T-cell (primary cell): Measurements from ENCODE around the gene MAPK8. TPM values are rescaled to one million over a fixed set of nuclear protein-coding genes. Genes with fewer than 3 reads are reported as not detected.

Experiments used
- ATAC-seq, 4 experiments: fragments of 200-7000 bp in 3 of 4; fragments of 150-1000 bp in 1 of 4; cut with Tn5 transposase; replicated peaks in 1 of 4; 1 replicate in 3 of 4; 2 replicates in 1 of 4; pipeline ENCODE4 v1.10.0; 2021; ENCODE audit warnings: moderate library complexity in 3 of 4, mild to moderate bottlenecking in 2 of 4, moderate number of reproducible peaks in 1 of 4
- CTCF ChIA-PET, 2 donors: fragments of 300-600 bp; sonication (Branson Sonifier 250); formaldehyde crosslinking; loops; one replicate each; lab custom pipeline; 2022; ENCODE audit warnings: antibody characterized with exemption in 2 of 2; lab: Charles Lee
- POLR2A ChIA-PET, 2 donors: fragments of 300-600 bp; sonication (Branson Sonifier 250); formaldehyde crosslinking; loops; one replicate each; lab custom pipeline; 2022; ENCODE audit warnings: antibody characterized with exemption in 2 of 2; lab: Charles Lee
- DNase-seq, 35 experiments: peaks; one replicate each; pipeline versions ENCODE4 v3.0.0 to v3.0.0-alpha.2; 2013 to 2023
- H3K27ac ChIP-seq: one replicate; pipeline ENCODE4 v1.5.1; 2013; ENCODE audit warnings: low read length
- H3K27me3 ChIP-seq, 2 experiments: replicated peaks in 1 of 2; 1 replicate in 1 of 2; 2 replicates in 1 of 2; pipeline versions ENCODE4 v1.6.1 to v1.7.0; 2013; ENCODE audit warnings: low read length in 1 of 2, mixed read lengths in 1 of 2; ENCODE audit not compliant: control insufficient read depth in 2 of 2, insufficient read depth in 2 of 2; ENCODE audit errors: extremely low read depth in 1 of 2
- H3K36me3 ChIP-seq, 2 donors: 1 replicate in 1 of 2; 2 replicates in 1 of 2; pipeline versions ENCODE4 v1.6.1 to v1.7.0; 2013; ENCODE audit warnings: low read length in 1 of 2; ENCODE audit not compliant: control insufficient read depth in 2 of 2, insufficient read depth in 1 of 2; ENCODE audit errors: extremely low read depth in 1 of 2
- H3K4me1 ChIP-seq, 2 experiments: 1 replicate in 1 of 2; 2 replicates in 1 of 2; pipeline versions ENCODE4 v1.6.1 to v1.7.0; 2013; ENCODE audit warnings: low read length in 2 of 2, mixed read lengths in 1 of 2; ENCODE audit not compliant: insufficient read depth in 2 of 2, control insufficient read depth in 1 of 2; ENCODE audit errors: extremely low read depth in 1 of 2
- H3K4me3 ChIP-seq, 2 donors: 1 replicate in 1 of 2; 2 replicates in 1 of 2; pipeline versions ENCODE4 v1.5.1 to v1.7.0; 2013; ENCODE audit warnings: mild to moderate bottlenecking in 2 of 2, low read length in 1 of 2, moderate library complexity in 1 of 2; ENCODE audit not compliant: control insufficient read depth in 1 of 2; ENCODE audit errors: extremely low read depth in 1 of 2
- H3K9me3 ChIP-seq: 2 replicates; pipeline ENCODE4 v1.7.0; 2013
- H3K27ac Mint-ChIP-seq, 2 donors: one replicate each; pipeline ENCODE4 v1.8.0; 2020 to 2021; ENCODE audit warnings: mild to moderate bottlenecking in 2 of 2, mixed read lengths in 2 of 2
- H3K27me3 Mint-ChIP-seq, 2 donors: one replicate each; pipeline ENCODE4 v1.8.0; 2021 to 2022; ENCODE audit warnings: mixed read lengths in 2 of 2
- H3K36me3 Mint-ChIP-seq: one replicate; pipeline ENCODE4 v1.8.0; 2021; ENCODE audit warnings: mixed read lengths
- H3K4me1 Mint-ChIP-seq, 3 donors: one replicate each; pipeline ENCODE4 v1.8.0; 2020 to 2022; ENCODE audit warnings: mixed read lengths in 3 of 3, mild to moderate bottlenecking in 1 of 3
- H3K4me3 Mint-ChIP-seq, 3 donors: one replicate each; pipeline ENCODE4 v1.8.0; 2020 to 2022; ENCODE audit warnings: mild to moderate bottlenecking in 3 of 3, mixed read lengths in 3 of 3, moderate library complexity in 3 of 3
- H3K9me3 Mint-ChIP-seq, 3 donors: one replicate each; pipeline ENCODE4 v1.8.0; 2020 to 2022; ENCODE audit warnings: mixed read lengths in 3 of 3
- WGBS: methylation state at CpG from one replicate; pipeline ENCODE4 v1.1.5; 2013; ENCODE audit warnings: missing lambda C conversion rate; ENCODE audit not compliant: insufficient coverage; 5-methylcytosine and 5-hydroxymethylcytosine counted together
- total RNA-seq, 35 experiments: library from RNA in 6 of 35; stranded (reverse) in 6 of 35; fragments of 120-200 nt in 1 of 35; gene quantifications; one replicate each; pipeline versions ENCODE4 v1.2.1 to v1.2.4 and lab custom pipeline; 2013 to 2026

MAPK8 gene
- total RNA-seq, 5 donors from 2014 or later (not counting 1 experiment from before 2014, with no cell fraction given) = 35.7 to 49.7 (median 42.4) TPM

GRCh38 chr10:48423884-48424283, 117.4 kb downstream of the MAPK8 start:
- no peaks in the 10 kb centered on the region for H3K9me3 Mint-ChIP-seq
- ATAC-seq (no peak), DNase-seq (no peak)
- Histone ChIP-seq H3K36me3 (peaks cover 0 to 3% of the 10 kb centered on the region in 2 donors), H3K27ac (no peak overlapping the region), H3K4me1 (no peaks in the 10 kb centered on the region), H3K27me3 (no peaks in the 10 kb centered on the region), H3K9me3 (no peaks in the 10 kb centered on the region), H3K4me3 (no peak overlapping the region)
- no peaks in the 10 kb centered on the region for H3K4me1 Mint-ChIP-seq
- H3K27me3 Mint-ChIP-seq = no peaks in the 10 kb centered on the region
- H3K4me3 Mint-ChIP-seq = no peak overlapping the region
- CTCF ChIA-PET = no interaction called here
- peaks cover 34% of the 10 kb centered on the region for H3K36me3 Mint-ChIP-seq
- H3K27ac Mint-ChIP-seq = no peak overlapping the region
- no CpG with 5 or more reads among the region's 4 CpGs for WGBS
- POLR2A ChIA-PET = no interaction called here

- DNase-seq (no peak), ATAC-seq (no peak)
- Mint-ChIP-seq H3K27ac (no peak overlapping the region), H3K4me3 (no peak overlapping the region), H3K27me3 (no peaks in the 10 kb centered on the region), H3K36me3 (peaks cover 48% of the 10 kb centered on the region), H3K4me1 (no peaks in the 10 kb centered on the region), H3K9me3 (no peaks in the 10 kb centered on the region)
- Histone ChIP-seq H3K9me3 (no peaks in the 10 kb centered on the region), H3K27me3 (no peaks in the 10 kb centered on the region), H3K27ac (no peak overlapping the region), H3K4me1 (no peaks in the 10 kb centered on the region), H3K4me3 (no peak overlapping the region), H3K36me3 (peaks cover 0 to 10% of the 10 kb centered on the region in 2 donors)
- 100% methylated on average over 1 of the region's 3 CpGs for WGBS
- POLR2A ChIA-PET = no interaction called here
- CTCF ChIA-PET = no interaction called here
Measured at GRCh38 chr10:48428896-48429295, 122.4 kb downstream of the MAPK8 start.

GRCh38 chr10:48429309-48429708, 122.8 kb downstream of the MAPK8 start:
- DNase-seq (no peak), ATAC-seq (no peak)
- ChIA-PET CTCF (no interaction called here), POLR2A (no interaction called here)
- Histone ChIP-seq H3K4me1 (no peaks in the 10 kb centered on the region), H3K27ac (no peak overlapping the region), H3K9me3 (no peaks in the 10 kb centered on the region), H3K4me3 (no peak overlapping the region), H3K27me3 (no peaks in the 10 kb centered on the region), H3K36me3 (peaks cover 0 to 10% of the 10 kb centered on the region in 2 donors)
- H3K27me3 Mint-ChIP-seq = no peaks in the 10 kb centered on the region
- H3K4me1 Mint-ChIP-seq = no peaks in the 10 kb centered on the region
- H3K27ac Mint-ChIP-seq = no peak overlapping the region
- H3K9me3 Mint-ChIP-seq = no peaks in the 10 kb centered on the region
- WGBS = no CpG with 5 or more reads among the region's 1 CpG
- H3K36me3 Mint-ChIP-seq = peaks cover 51% of the 10 kb centered on the region
- no peak overlapping the region for H3K4me3 Mint-ChIP-seq

- ATAC-seq (no peak), DNase-seq (no peak)
- ChIA-PET POLR2A (no interaction called here), CTCF (no interaction called here)
- no peaks in the 10 kb centered on the region for H3K27me3 ChIP-seq
- no peaks in the 10 kb centered on the region for H3K9me3 ChIP-seq
- no peak overlapping the region for H3K27ac ChIP-seq
- WGBS = 100% methylated on average over 1 of the region's 4 CpGs
- no peaks in the 10 kb centered on the region for H3K4me1 Mint-ChIP-seq
- H3K4me1 ChIP-seq = no peaks in the 10 kb centered on the region
- H3K27me3 Mint-ChIP-seq = no peaks in the 10 kb centered on the region
- no peak overlapping the region for H3K4me3 Mint-ChIP-seq
- peaks cover 56% of the 10 kb centered on the region for H3K36me3 Mint-ChIP-seq
- no peak overlapping the region for H3K27ac Mint-ChIP-seq
- peaks cover 0 to 10% of the 10 kb centered on the region in 2 donors for H3K36me3 ChIP-seq
- no peak overlapping the region for H3K4me3 ChIP-seq
- H3K9me3 Mint-ChIP-seq = no peaks in the 10 kb centered on the region
Measured at GRCh38 chr10:48430402-48430993, 124.0 kb downstream of the MAPK8 start.

- Mint-ChIP-seq H3K27ac (no peak overlapping the region), H3K4me1 (no peaks in the 10 kb centered on the region), H3K27me3 (no peaks in the 10 kb centered on the region), H3K4me3 (no peak overlapping the region), H3K36me3 (peaks cover 55% of the 10 kb centered on the region), H3K9me3 (no peaks in the 10 kb centered on the region)
- no peak for DNase-seq
- no peaks in the 10 kb centered on the region for H3K4me1 ChIP-seq
- no peaks in the 10 kb centered on the region for H3K9me3 ChIP-seq
- no peak for ATAC-seq
- no peak overlapping the region for H3K27ac ChIP-seq
- no peaks in the 10 kb centered on the region for H3K27me3 ChIP-seq
- ChIA-PET POLR2A (no interaction called here), CTCF (no interaction called here)
- H3K36me3 ChIP-seq = peaks cover 0 to 18% of the 10 kb centered on the region in 2 donors
- H3K4me3 ChIP-seq = no peak overlapping the region
Measured at GRCh38 chr10:48431871-48432270, 125.4 kb downstream of the MAPK8 start.

GRCh38 chr10:48437546-48437945, 131.1 kb downstream of the MAPK8 start:
- H3K4me1 Mint-ChIP-seq = no peaks in the 10 kb centered on the region
- H3K36me3 Mint-ChIP-seq = peaks cover 28% of the 10 kb centered on the region

GRCh38 chr10:48439031-48439430, 132.6 kb downstream of the MAPK8 start:
- POLR2A ChIA-PET = no interaction called here
- Mint-ChIP-seq H3K27me3 (no peaks in the 10 kb centered on the region), H3K4me1 (no peaks in the 10 kb centered on the region), H3K4me3 (no peak overlapping the region), H3K27ac (no peak overlapping the region), H3K9me3 (no peaks in the 10 kb centered on the region), H3K36me3 (peaks cover 21% of the 10 kb centered on the region)
- Histone ChIP-seq H3K4me1 (no peaks in the 10 kb centered on the region), H3K27ac (no peak overlapping the region), H3K27me3 (no peaks in the 10 kb centered on the region), H3K9me3 (no peaks in the 10 kb centered on the region), H3K4me3 (no peak overlapping the region), H3K36me3 (peaks cover 0 to 8% of the 10 kb centered on the region in 2 donors)
- 100% methylated on average over 1 of the region's 2 CpGs for WGBS
- CTCF ChIA-PET = no interaction called here
- DNase-seq (no peak), ATAC-seq (no peak)

More at GRCh38 chr10:48437546-48437945, 131.1 kb downstream of the MAPK8 start:
- 100% methylated on average over 1 of the region's 3 CpGs for WGBS
- POLR2A ChIA-PET = no interaction called here
- H3K4me1 ChIP-seq = no peaks in the 10 kb centered on the region
- CTCF ChIA-PET = no interaction called here
- peaks cover 0 to 8% of the 10 kb centered on the region in 2 donors for H3K36me3 ChIP-seq
- no peaks in the 10 kb centered on the region for H3K9me3 ChIP-seq
- no peak overlapping the region for H3K27ac Mint-ChIP-seq
- H3K4me3 Mint-ChIP-seq = no peak overlapping the region
- ATAC-seq = no peak
- H3K4me3 ChIP-seq = no peak overlapping the region
- H3K27ac ChIP-seq = no peak overlapping the region
- H3K27me3 Mint-ChIP-seq = no peaks in the 10 kb centered on the region
- DNase-seq = no peak
- H3K27me3 ChIP-seq = no peaks in the 10 kb centered on the region
- H3K9me3 Mint-ChIP-seq = no peaks in the 10 kb centered on the region
